Esophagus squamous epithelium (tissue), 5 donors: ENCODE data around the gene RAD51C. TPM values are rescaled to one million over a fixed set of nuclear protein-coding genes. Genes with fewer than 3 reads are reported as not detected.
"Not testable (repeated sequence)": the region's sequence is repeated elsewhere in the genome, so short reads cannot be mapped to it uniquely, and the experiment has no call there.

Source experiments
- DNase-seq: peaks from one replicate; lab custom pipeline; 2025; lab: John Stamatoyannopoulos, UW
- H3K27ac ChIP-seq, 4 donors: fragments of 200-600 bp; sonication (generic); one replicate each; pipeline ENCODE4 v1.5.1; 2016 to 2019; ENCODE audit warnings: mild to moderate bottlenecking in 1 of 4
- H3K27me3 ChIP-seq, 4 donors: fragments of 200-600 bp; sonication (generic); 1 replicate in 3 of 4; 2 replicates in 1 of 4; pipeline versions ENCODE4 v1.5.1 to v1.6.0; 2017 to 2021; ENCODE audit warnings: antibody characterized with exemption in 1 of 4
- H3K36me3 ChIP-seq, 3 donors: fragments of 200-600 bp; sonication (generic); one replicate each; pipeline ENCODE4 v1.5.1; 2016 to 2019
- H3K4me1 ChIP-seq, 3 donors: fragments of 200-600 bp; sonication (generic); one replicate each; pipeline ENCODE4 v1.5.1; 2017 to 2019
- H3K4me3 ChIP-seq, 4 donors: fragments of 200-600 bp; sonication (generic); 1 replicate in 3 of 4; 2 replicates in 1 of 4; pipeline ENCODE4 v1.5.1; 2016 to 2019; ENCODE audit warnings: mild to moderate bottlenecking in 2 of 4, moderate library complexity in 1 of 4
- H3K9me3 ChIP-seq, 3 donors: fragments of 200-600 bp; sonication (generic); one replicate each; pipeline ENCODE4 v1.5.1; 2016 to 2019
- CTCF ChIP-seq, 6 experiments: fragments of 450-650 bp in 4 of 6; fragments of 200-600 bp in 2 of 6; sonication (generic) in 2 of 6; IDR thresholded peaks; one replicate each; pipeline ENCODE4 v1.5.1; 2016 to 2019; ENCODE audit warnings: antibody characterized with exemption in 6 of 6, mild to moderate bottlenecking in 4 of 6, moderate library complexity in 4 of 6
- POLR2A ChIP-seq, 4 donors: fragments of 450-650 bp; IDR thresholded peaks; one replicate each; pipeline ENCODE4 v1.6.1; 2017; ENCODE audit warnings: antibody characterized with exemption in 4 of 4, mild to moderate bottlenecking in 4 of 4, moderate library complexity in 3 of 4
- WGBS, 2 donors: methylation state at CpG; one replicate each; pipeline ENCODE4 v1.1.5; 2018; 5-methylcytosine and 5-hydroxymethylcytosine counted together
- intact Hi-C: fragments of 100-400 bp; cut with DNase I; formaldehyde crosslinking; loops from one replicate; pipeline ENCODE4 v1.15.0; 2022
- total RNA-seq, 4 donors: library from RNA; depleted of rRNA; stranded (reverse); fragments of >200 nt; gene quantifications; one replicate each; pipeline ENCODE4 v1.1.0, GENCODE V29; 2016
- donor health status: DM: yes; HTN: yes; CAD: no.

Gene RAD51C
- total RNA-seq, result 10 to 100 TPM; 11.6 to 19.2 (median 14.6) TPM

- Histone ChIP-seq H3K9me3 (no peaks in the 10 kb centered on the region), H3K4me1 (peaks cover 6 to 27% (median 9%) of the 10 kb centered on the region in 3 donors), H3K27ac (peak within 1 kb of the TSS; percentile 73 to 89 (median 86)), H3K36me3 (no peaks in the 10 kb centered on the region), H3K27me3 (no peaks in the 10 kb centered on the region), H3K4me3 (peak within 1 kb of the TSS; percentile 54 to 78 (median 61))
- peak; percentile 36 for DNase-seq
- TF ChIP-seq CTCF (IDR thresholded peaks at IDR 0.05) (no peak), POLR2A (IDR thresholded peaks at IDR 0.05) (peak in 2 of 4 donors; percentile 49 to 66)
- intact Hi-C loops, result no loop called here
- WGBS, 2 donors, result 12 to 15% methylated on average over 37 to 49 of the region's 50 CpGs
These were observed at the start of gene RAD51C for GRCh38 chr17:58692239-58693055. Gene RAD51C, plus strand, starts transcription at chr17:58692602. Its CDS starts 42 bp downstream, at chr17:58692644.

GRCh38 chr17:58643147-58643546, 49.3 kb upstream of the RAD51C start:
- no peaks in the 10 kb centered on the region for H3K27me3 ChIP-seq
- H3K4me1 ChIP-seq, result no peaks in the 10 kb centered on the region
- intact Hi-C loops, result no loop called here
- H3K27ac ChIP-seq, result no peak overlapping the region
- TF ChIP-seq POLR2A (IDR thresholded peaks at IDR 0.05) (no peak), CTCF (IDR thresholded peaks at IDR 0.05) (no peak)
- DNase-seq, result no peak
- H3K9me3 ChIP-seq, result no peaks in the 10 kb centered on the region
- H3K36me3 ChIP-seq, result no peaks in the 10 kb centered on the region
- 35 to 45% methylated on average over 2 of the region's 2 CpGs for WGBS, 2 donors
- no peak overlapping the region for H3K4me3 ChIP-seq

- Histone ChIP-seq H3K27ac (no peak overlapping the region), H3K4me1 (no peaks in the 10 kb centered on the region), H3K9me3 (no peaks in the 10 kb centered on the region), H3K36me3 (no peaks in the 10 kb centered on the region), H3K27me3 (no peaks in the 10 kb centered on the region), H3K4me3 (no peak overlapping the region)
- DNase-seq, result no peak
- intact Hi-C loops, result no loop called here
- TF ChIP-seq CTCF (IDR thresholded peaks at IDR 0.05), result no peak
- no peak for TF ChIP-seq POLR2A (IDR thresholded peaks at IDR 0.05)
These were observed 44.2 kb upstream of the RAD51C start for GRCh38 chr17:58648236-58648635.

GRCh38 chr17:58657962-58658803, 34.2 kb upstream of the RAD51C start:
- H3K4me1 ChIP-seq, result peaks cover 0 to 22% (median 5%) of the 10 kb centered on the region in 3 donors
- H3K36me3 ChIP-seq, DNase-seq, H3K9me3 ChIP-seq, H3K27me3 ChIP-seq, intact Hi-C loops: not testable (repeated sequence)
- 59 to 64% methylated on average over 8 to 9 of the region's 10 CpGs for WGBS, 2 donors
- peak overlapping the region in 3 of 4 donors; percentile 47 to 62 (median 47) for H3K4me3 ChIP-seq
- H3K27ac ChIP-seq, result peak overlapping the region; percentile 75 to 88 (median 82)

- no peaks in the 10 kb centered on the region for H3K9me3 ChIP-seq
- 1 to 2% methylated on average over 33 to 38 of the region's 38 CpGs for WGBS, 2 donors
- DNase-seq, result peak; percentile 54
- intact Hi-C loops, result no loop called here
- TF ChIP-seq CTCF (IDR thresholded peaks at IDR 0.05), result peak in 3 of 6 experiments; percentile 9 to 23 (median 15)
- TF ChIP-seq POLR2A (IDR thresholded peaks at IDR 0.05), result peak in 3 of 4 donors; percentile 92 to 100 (median 95)
- peak overlapping the region; percentile 24 to 62 (median 47) for H3K4me3 ChIP-seq
- H3K27ac ChIP-seq, result peak overlapping the region; percentile 75 to 88 (median 82)
- H3K27me3 ChIP-seq, result no peaks in the 10 kb centered on the region
- peaks cover 0 to 22% (median 5%) of the 10 kb centered on the region in 3 donors for H3K4me1 ChIP-seq
- no peaks in the 10 kb centered on the region for H3K36me3 ChIP-seq
These were observed 33.3 kb upstream of the RAD51C start for GRCh38 chr17:58658804-58659713.

- 27 to 33% methylated on average over 6 to 7 of the region's 9 CpGs for WGBS, 2 donors
- Histone ChIP-seq H3K4me3 (peak overlapping the region; percentile 24 to 62 (median 47)), H3K27ac (peak overlapping the region in 3 of 4 donors; percentile 75 to 87 (median 76)), H3K4me1 (peaks cover 0 to 22% (median 5%) of the 10 kb centered on the region in 3 donors)
- H3K9me3 ChIP-seq, DNase-seq, intact Hi-C loops, H3K27me3 ChIP-seq, H3K36me3 ChIP-seq: not testable (repeated sequence)
These were observed 32.7 kb upstream of the RAD51C start for GRCh38 chr17:58659714-58660084.
